ENCODE results near the gene TBX2. TPM values are rescaled to one million over a fixed set of nuclear protein-coding genes. Genes with fewer than 3 reads are reported as not detected.
A peak's percentile ranks its signal among the peaks of the same experiment; 100 is the strongest.

TBX2 gene
- total RNA-seq, 1 donor from 2014 or later, result not detected

DNA sequence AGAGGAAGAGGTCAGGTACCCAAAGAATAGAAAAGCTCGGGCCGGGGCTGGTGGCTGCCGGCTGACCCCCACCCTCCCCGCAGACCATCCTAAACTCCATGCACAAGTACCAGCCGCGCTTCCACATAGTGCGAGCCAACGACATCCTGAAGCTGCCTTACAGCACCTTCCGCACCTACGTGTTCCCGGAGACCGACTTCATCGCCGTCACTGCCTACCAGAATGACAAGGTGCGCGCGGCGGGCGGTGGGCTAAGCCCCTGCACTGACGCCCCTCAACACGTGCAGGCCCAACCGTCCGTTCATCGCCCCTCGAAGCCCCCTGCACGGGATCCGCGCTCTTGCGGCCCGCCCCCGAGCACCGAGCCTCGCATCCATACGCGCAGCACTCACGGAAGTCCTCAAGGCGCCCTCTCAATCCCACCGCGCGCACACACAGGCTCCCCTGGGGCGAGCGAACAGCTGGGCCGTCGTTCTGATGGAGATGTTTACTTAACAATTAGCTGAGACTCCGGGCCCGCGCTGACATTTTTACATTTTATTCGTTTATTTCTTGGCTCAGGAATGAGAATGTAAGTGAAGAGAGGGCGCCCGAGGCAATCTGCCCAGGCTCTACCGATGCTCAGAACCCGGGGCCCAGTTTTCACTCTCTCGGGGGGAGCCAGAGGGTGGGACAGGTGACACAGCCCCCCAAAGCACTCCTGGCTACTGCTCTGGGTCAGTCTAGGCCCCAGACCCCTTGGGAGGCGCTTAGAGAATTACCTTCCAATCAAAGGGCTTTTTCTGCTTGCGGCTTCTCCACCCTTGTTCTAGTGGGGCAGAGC, 3.5 kb downstream of the TBX2 start:
- Mint-ChIP-seq H3K36me3 (ENCODE audit: low read depth) (peaks cover 2% of the 10 kb centered on the region), H3K27me3 (ENCODE audit: insufficient read depth) (peaks cover 63% of the 10 kb centered on the region), H3K27ac (peak overlapping the region; percentile 48), H3K4me1 (ENCODE audit: low read depth) (peaks cover 29% of the 10 kb centered on the region), H3K4me3 (peak overlapping the region; percentile 49), H3K9me3 (no peaks in the 10 kb centered on the region)
- intact Hi-C loops (cut with micrococcal nuclease), result loop anchor here (2.0 to 10.0 kb wide), 3 partner anchors 50 to 681 kb away; partner anchors contain the start of gene TBX4
- no peak for DNase-seq (ENCODE audit: low spot score)

DNA sequence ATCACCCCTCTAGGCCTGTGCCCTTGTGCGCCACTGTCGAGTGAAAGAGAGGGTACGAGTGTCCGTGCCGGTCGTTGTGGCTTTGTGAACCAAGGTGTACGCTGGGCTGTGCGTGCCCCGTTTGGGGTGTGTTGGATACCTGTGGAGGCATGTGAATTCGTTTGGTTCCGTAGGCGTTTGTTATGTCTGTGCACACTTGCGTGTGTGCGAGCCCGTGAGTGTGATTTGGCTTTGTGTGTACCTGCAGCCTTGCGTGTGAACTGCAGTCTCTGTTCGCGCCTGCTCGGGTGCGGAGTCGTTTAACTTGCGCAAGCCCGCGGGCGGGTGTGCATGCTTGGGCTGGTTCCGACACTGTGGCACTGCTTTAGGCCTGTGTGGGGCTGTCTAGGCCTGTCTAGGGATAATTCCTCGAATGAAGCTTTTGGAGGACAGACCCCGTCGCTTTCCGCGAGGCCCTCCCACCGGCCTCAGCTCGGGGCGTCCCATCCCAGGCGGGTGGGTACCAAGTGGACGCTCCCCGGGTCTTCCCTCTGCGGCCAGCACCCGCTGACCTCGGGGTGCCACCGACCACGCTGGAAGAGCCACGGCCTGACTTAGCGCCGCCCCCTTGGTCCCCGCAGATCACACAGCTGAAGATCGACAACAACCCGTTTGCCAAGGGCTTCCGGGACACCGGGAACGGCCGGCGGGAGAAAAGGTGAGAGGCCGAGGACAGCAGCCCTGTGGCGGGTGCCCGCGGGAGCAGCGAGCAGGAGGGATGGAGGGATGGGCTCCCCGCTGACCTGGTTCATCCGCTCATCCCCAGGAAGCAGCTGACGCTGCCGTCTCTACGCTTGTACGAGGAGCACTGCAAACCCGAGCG, 4.4 kb downstream of the TBX2 start:
- no peak for DNase-seq (ENCODE audit: low spot score)

GRCh38 chr17:61404663-61404912, 4.9 kb downstream of the TBX2 start:
- no peak overlapping the region for H3K27ac Mint-ChIP-seq
- intact Hi-C loops (cut with micrococcal nuclease), result loop anchor here (5.0 to 10.0 kb wide), 2 partner anchors 230 to 682 kb away; no protein-coding TSS in a partner anchor

More for the DNA sequence above, 4.4 kb downstream of the TBX2 start:
- H3K27ac Mint-ChIP-seq, result peak overlapping the region; percentile 48
- peaks cover 2% of the 10 kb centered on the region for H3K36me3 Mint-ChIP-seq (ENCODE audit: low read depth)
- H3K27me3 Mint-ChIP-seq (ENCODE audit: insufficient read depth), result peaks cover 63% of the 10 kb centered on the region
- H3K9me3 Mint-ChIP-seq, result no peaks in the 10 kb centered on the region
- intact Hi-C loops (cut with micrococcal nuclease), result loop anchor here (2.0 to 10.0 kb wide), 3 partner anchors 49 to 682 kb away; partner anchors contain the start of gene TBX4
- no peak overlapping the region for H3K4me3 Mint-ChIP-seq
- peaks cover 24% of the 10 kb centered on the region for H3K4me1 Mint-ChIP-seq (ENCODE audit: low read depth)

GRCh38 chr17:61404913-61405685, 5.5 kb downstream of the TBX2 start:
- DNase-seq (ENCODE audit: low spot score), result no peak
- H3K9me3 Mint-ChIP-seq, result no peaks in the 10 kb centered on the region
- no peak overlapping the region for H3K4me3 Mint-ChIP-seq
- H3K27ac Mint-ChIP-seq, result no peak overlapping the region
- peaks cover 2% of the 10 kb centered on the region for H3K36me3 Mint-ChIP-seq (ENCODE audit: low read depth)
- intact Hi-C loops (cut with micrococcal nuclease), result loop anchor here (5.0 to 10.0 kb wide), 3 partner anchors 230 to 683 kb away; no protein-coding TSS in a partner anchor
- peaks cover 69% of the 10 kb centered on the region for H3K27me3 Mint-ChIP-seq (ENCODE audit: insufficient read depth)
- H3K4me1 Mint-ChIP-seq (ENCODE audit: low read depth), result peaks cover 25% of the 10 kb centered on the region

More at GRCh38 chr17:61404663-61404912, 4.9 kb downstream of the TBX2 start:
- Mint-ChIP-seq H3K36me3 (ENCODE audit: low read depth) (peaks cover 2% of the 10 kb centered on the region), H3K4me1 (ENCODE audit: low read depth) (peaks cover 24% of the 10 kb centered on the region), H3K9me3 (no peaks in the 10 kb centered on the region), H3K4me3 (no peak overlapping the region), H3K27me3 (ENCODE audit: insufficient read depth) (peaks cover 65% of the 10 kb centered on the region)
- no peak for DNase-seq (ENCODE audit: low spot score)

GRCh38 chr17:61405686-61406536, 6.3 kb downstream of the TBX2 start:
- no peak for DNase-seq (ENCODE audit: low spot score)
- Mint-ChIP-seq H3K4me1 (ENCODE audit: low read depth) (peaks cover 30% of the 10 kb centered on the region), H3K4me3 (no peak overlapping the region), H3K27ac (no peak overlapping the region), H3K36me3 (ENCODE audit: low read depth) (peaks cover 2% of the 10 kb centered on the region), H3K27me3 (ENCODE audit: insufficient read depth) (peaks cover 75% of the 10 kb centered on the region), H3K9me3 (no peaks in the 10 kb centered on the region)
- intact Hi-C loops (cut with micrococcal nuclease), result loop anchor here (5.0 to 10.0 kb wide), 2 partner anchors 229 to 404 kb away; no protein-coding TSS in a partner anchor

GRCh38 chr17:61406537-61406845, 6.8 kb downstream of the TBX2 start:
- intact Hi-C loops (cut with micrococcal nuclease), result loop anchor here (5.0 to 10.0 kb wide), 2 partner anchors 228 to 404 kb away; no protein-coding TSS in a partner anchor
- Mint-ChIP-seq H3K9me3 (no peaks in the 10 kb centered on the region), H3K27me3 (ENCODE audit: insufficient read depth) (peaks cover 69% of the 10 kb centered on the region), H3K4me1 (ENCODE audit: low read depth) (peaks cover 24% of the 10 kb centered on the region), H3K36me3 (ENCODE audit: low read depth) (peaks cover 2% of the 10 kb centered on the region), H3K4me3 (no peak overlapping the region), H3K27ac (no peak overlapping the region)
- no peak for DNase-seq (ENCODE audit: low spot score)

GRCh38 chr17:61406971-61407911, 7.6 kb downstream of the TBX2 start:
- Mint-ChIP-seq H3K36me3 (ENCODE audit: low read depth) (peaks cover 2% of the 10 kb centered on the region), H3K27ac (no peak overlapping the region), H3K9me3 (no peaks in the 10 kb centered on the region), H3K4me3 (no peak overlapping the region), H3K4me1 (ENCODE audit: low read depth) (peaks cover 24% of the 10 kb centered on the region), H3K27me3 (ENCODE audit: insufficient read depth) (peaks cover 62% of the 10 kb centered on the region)
- no peak for DNase-seq (ENCODE audit: low spot score)
- intact Hi-C loops (cut with micrococcal nuclease), result loop anchor here (5.0 to 10.0 kb wide), 2 partner anchors 228 to 405 kb away; no protein-coding TSS in a partner anchor

DNA sequence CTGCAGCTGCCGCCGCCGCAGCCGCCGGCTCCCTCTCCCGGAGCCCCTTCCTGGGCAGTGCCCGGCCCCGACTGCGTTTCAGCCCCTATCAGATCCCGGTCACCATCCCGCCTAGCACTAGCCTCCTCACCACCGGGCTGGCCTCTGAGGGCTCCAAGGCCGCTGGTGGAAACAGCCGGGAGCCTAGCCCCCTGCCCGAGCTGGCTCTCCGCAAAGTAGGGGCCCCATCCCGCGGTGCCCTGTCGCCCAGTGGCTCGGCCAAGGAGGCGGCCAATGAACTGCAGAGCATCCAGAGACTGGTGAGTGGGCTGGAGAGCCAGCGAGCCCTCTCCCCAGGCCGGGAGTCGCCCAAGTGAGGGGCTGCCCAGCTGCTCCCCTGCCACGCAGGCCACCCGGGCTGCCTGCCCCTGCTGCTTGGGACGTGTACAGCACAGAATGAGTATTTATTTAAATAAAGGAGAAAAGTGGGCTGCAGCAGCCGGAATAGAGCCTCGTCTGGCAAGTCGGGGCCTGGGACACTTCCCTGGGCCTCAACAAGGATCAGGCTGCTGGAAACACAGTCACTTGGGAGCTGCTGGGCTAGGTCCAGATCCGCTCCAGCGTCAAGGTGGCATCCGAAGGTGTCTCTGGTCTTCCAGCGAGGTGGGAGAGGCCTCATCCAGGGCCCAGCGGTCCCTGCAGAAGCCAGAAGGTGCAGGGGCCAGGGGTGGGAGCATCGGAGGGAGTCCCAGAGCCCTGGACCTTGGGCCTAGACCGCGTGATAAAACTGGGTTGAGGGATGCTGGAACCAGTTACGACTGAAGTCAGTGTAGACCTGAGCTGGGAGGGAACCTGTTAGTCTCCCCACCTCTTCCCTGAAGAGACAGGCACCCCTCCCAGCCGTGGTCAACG, 8.8 kb downstream of the TBX2 start:
- no peaks in the 10 kb centered on the region for H3K9me3 Mint-ChIP-seq
- no peak for DNase-seq (ENCODE audit: low spot score)
- H3K4me3 Mint-ChIP-seq, result peak overlapping the region; percentile 60
- H3K36me3 Mint-ChIP-seq (ENCODE audit: low read depth), result no peaks in the 10 kb centered on the region
- intact Hi-C loops (cut with micrococcal nuclease), result loop anchor here (5.0 to 10.0 kb wide), 2 partner anchors 226 to 406 kb away; no protein-coding TSS in a partner anchor
- H3K27ac Mint-ChIP-seq, result no peak overlapping the region
- H3K4me1 Mint-ChIP-seq (ENCODE audit: low read depth), result peaks cover 12% of the 10 kb centered on the region
- peaks cover 57% of the 10 kb centered on the region for H3K27me3 Mint-ChIP-seq (ENCODE audit: insufficient read depth)

GRCh38 chr17:61409301-61410112, 9.9 kb downstream of the TBX2 start:
- Mint-ChIP-seq H3K36me3 (ENCODE audit: low read depth) (no peaks in the 10 kb centered on the region), H3K4me1 (ENCODE audit: low read depth) (peaks cover 7% of the 10 kb centered on the region), H3K27me3 (ENCODE audit: insufficient read depth) (peaks cover 56% of the 10 kb centered on the region), H3K4me3 (peak overlapping the region; percentile 57), H3K9me3 (no peaks in the 10 kb centered on the region), H3K27ac (no peak overlapping the region)
- peak; percentile 21 for DNase-seq (ENCODE audit: low spot score)
- intact Hi-C loops (cut with micrococcal nuclease), result loop anchor here (5.0 to 10.0 kb wide), 2 partner anchors 225 to 407 kb away; no protein-coding TSS in a partner anchor
